NCI-H526 (cell line): ENCODE measurements around the gene DOHH.
"Not testable (repeated sequence)": the region's sequence is repeated elsewhere in the genome, so short reads cannot be mapped to it uniquely, and the experiment has no call there.

Source experiments
- DNase-seq, 2 experiments: peaks; one replicate each; lab custom pipeline; 2025; lab: John Stamatoyannopoulos, UW

DOHH gene

DNA sequence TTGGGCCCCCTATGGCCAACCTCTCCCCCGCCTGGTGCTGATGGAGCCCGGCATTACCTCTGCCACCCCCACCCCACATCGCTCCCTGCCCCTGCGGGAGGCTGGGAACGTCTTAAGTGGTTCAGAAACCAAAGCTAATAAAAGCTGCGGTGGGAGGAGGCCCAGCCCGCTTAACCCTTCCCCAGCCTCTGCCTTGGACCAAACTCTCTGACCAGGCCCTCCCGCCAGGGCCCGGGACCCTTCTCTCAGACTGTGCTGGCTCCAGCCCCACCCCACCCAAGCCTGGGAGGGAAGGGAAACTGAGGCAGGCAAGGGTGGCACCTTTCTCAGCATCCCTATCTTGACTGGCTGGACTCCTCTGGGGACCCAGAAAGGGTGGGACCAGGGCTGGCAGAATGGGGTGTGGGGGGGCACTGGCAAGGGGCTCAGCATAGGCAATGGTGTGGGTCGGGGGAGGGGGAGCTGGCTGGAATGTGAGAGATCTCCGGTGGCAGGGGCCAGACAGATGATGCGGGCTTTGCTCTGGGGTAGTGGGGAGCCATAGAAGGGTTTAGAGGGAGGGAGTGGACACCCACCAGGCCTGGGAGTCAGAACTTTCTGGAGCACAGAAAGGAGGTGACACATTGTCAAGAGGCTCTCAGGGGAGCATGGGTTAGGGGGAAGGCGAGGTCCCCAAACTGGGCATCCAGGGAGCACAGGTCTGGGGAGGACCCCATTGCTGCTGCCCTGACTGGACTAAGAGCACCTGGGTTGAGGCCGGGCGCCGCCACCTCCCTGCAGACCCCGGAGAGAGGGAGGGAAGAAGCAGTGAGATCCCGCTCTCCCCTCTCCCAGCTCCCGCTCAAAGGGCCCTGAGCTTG is 42.0 kb downstream of the DOHH start:
- DNase-seq: no peak

DNA sequence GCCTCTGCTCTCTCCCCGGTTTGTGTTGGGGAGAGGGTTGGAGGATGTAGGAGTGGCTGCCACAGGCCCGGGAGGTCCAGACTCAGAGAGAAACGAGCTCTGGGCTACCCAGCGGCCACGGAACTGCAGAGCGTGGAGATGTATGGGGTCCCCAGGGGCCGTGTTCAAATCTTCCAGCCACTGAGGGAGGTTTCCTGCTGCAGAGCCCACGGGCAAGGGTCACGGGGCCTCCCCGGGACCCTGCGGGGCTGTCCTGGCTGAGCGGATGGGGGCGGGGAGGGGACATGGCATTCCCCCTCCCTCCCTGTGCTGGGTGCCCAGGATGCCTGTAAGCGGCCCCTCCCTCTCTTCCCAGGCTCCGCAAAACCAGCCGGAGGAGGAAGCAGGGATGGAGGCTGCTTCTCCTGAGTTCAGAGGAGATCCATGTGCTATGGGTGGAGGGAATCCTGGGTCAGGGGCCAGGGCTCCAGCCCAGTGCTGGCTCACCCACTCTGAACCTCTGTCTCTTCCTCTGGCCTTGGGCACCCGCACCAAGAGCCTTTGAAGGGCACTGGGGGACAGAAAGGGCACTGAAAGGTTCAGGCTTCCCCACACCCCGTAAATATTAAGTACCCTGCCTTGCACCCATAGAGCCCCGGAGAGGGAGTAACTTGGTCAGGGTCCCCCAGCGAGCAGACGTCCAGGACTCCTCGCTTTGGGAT is 42.8 kb downstream of the DOHH start:
- DNase-seq: no peak

DNA sequence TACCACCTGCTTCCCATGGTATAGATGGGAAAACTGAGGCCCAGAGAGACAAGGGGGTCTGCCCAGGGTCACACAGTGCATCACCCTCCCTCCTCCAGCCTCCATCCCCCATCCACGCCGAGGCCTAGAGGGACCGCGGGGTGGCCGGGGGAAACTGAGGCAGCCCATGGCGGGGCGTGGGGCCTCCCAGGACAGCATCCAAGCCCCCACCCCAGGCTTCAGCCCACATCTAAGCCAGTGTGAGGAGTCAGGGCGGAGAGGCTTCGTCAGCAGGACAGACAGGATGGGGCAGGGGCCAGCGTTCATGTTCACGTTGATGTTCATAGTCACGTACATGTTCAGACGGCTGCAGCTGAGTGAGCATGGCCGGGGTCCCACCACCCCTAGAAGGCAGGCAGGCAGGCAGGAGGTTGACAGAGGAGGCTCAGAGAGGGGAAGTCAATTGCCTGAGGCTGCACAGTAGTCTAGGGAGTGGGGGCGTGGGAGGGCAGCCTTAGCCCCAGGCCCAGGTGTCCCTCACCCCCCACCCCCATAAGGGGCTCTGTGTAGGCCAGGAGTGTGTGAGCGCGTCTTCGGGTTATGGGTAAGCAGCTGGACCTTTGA is 43.4 kb downstream of the DOHH start:
- no peak for DNase-seq

DNA sequence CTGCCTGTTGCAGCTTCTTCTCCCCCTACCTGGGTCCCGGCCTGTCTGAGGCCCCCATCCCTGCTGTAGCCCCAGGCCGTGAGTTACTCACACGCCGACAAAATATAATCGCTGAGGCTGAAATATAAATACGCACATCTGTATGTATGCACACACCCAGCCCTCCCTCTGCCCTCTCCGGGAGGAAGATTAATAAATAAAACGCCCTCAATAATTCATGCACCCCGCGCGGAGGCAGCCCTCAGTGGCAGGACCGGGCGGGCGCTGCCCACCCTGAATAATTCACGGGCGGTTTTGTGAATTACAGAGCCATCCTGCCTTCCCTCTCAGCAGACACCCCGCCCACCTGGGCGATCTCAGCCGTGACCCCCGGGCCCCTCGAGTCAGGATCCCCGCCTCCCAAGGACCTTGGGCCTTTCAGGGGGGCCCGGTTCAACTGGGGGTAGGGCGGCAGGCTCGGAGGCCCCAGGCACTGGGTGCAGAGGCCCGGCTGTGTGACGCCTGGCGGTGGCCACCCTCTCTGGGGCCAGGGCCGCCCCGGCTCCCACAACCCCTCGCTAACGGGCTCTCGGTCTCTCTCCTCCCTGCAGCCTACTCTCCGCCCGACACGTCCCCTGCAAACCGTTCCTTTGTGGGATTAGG is 44.4 kb downstream of the DOHH start:
- DNase-seq: no peak

DNA sequence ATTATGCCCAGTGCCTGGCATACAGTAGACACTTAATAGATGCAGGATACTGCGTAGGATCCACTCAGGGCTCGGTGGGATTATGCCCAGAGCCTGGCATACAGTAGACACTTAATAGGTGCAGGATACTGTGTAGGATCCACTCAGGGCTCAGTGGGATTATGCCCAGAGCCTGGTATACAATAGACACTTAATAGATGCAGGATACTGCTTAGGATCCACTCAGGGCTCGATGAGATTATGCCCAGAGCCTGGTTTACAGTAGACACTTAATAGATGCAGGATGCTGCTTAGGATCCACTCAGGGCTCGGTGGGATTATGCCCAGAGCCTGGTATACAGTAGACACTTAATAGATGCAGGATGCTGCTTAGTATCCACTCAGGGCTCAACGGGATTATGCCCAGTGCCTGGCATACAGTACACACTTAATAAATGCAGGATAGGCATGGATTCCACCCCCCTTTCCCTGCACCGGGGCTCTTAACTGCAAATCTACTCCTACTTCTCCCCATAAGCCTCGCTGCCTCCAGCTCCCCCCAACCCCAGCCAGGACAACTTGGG is 45.0 kb downstream of the DOHH start:
- DNase-seq: no peak

DNA sequence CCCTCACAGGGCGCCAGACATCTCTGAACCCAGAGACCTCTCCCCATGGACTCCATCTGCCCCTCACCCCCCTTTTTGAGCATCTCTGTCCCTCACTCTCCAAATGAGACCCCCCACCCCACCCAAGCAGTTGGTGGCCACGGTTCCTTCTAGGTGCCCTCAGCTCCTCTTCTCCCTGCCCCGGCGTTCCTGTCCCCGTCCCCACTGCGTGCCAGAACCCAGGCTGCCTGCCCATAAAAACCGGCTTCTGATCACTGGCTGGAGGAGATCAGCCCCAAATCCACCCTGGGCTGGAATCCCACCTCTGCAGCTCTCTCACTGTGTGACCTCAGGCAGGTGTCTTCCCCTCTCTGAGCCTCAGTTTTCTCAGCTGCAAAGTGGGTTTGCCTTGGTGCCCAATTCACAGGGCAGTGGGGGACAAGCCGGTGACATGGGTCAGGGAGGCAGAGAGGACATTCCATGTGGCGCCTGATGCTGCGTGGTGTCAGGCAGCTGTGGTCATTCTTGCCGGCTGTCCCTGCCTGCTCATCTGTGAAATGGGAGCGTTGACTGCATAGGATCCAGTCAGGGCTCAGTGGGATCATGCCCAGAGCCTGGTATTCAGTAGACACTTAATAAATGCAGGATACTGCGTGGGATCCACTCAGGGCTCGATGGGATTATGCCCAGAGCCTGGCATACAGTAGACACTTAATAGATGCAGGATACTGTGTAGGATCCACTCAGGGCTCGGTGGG is 45.6 kb downstream of the DOHH start:
- DNase-seq: no peak

DNA sequence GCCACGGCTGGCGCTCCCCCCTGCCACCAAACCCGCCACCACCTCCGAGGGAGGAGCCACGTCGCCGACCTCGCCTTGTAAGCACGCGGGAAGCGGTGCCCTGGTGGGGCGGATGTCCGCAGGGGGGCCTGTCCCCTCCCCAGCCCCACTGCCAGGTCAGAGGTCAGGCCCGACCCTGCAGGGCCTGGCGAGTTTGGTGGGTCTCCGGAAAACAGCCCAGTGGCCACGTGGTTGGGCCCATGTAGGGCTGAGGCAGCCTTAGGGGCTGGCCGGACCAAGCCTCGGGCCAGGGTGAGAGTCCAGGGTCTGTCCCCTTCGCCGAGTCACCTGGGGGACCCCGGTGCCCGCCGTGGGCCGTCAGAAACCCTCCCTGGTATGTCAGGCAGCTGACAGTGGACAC is 46.6 kb downstream of the DOHH start:
- DNase-seq: no peak

DNA sequence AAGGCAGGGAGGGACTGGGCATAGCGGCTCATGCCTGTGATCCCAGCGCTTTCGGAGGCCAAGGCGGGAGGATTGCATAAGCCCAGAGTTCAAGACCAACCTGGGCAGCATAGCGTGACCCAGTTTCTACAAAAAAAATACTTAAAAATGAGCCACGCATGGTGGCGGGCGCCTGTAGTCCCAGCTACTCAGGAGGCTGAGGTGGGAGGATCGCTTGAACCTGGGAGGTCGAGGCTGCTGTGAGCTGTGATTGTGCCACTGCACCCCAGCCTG is 47.6 kb downstream of the DOHH start:
- DNase-seq: not testable (repeated sequence)

DNA sequence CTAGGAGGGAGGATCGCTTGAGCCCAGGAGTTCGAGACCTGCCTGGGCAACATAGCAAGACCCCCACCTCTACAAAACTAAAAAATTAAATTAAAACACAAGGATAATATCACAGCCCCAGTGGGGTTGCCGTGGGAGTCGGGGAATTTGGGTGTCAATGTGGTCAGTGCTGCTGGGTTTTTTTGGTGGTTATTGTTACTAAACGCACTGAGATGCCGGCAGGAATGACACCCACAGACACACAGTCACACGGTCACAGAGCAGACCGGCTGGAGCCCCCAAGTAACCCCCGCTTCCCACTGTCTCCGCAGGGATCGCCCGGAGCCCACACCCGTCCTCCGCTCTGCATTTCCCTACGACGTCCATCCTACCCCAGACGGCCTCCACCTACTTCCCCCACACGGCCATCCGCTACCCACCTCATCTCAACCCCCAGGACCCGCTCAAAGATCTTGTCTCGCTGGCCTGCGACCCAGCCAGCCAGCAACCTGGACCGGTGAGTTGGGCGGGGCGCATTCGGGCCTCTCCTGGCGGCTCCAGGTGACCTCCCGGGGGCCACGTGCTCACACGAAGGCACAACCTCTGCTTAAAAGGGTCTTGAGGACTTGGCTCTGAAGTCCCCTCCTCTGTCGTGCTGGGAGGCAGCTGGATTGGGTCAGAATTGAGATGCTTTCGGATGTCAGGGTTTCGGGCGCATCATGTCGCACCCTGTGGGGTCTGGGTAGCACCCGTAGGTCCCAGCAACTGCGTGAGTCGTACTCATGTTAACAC is 48.1 kb downstream of the DOHH start:
- DNase-seq: no peak

DNA sequence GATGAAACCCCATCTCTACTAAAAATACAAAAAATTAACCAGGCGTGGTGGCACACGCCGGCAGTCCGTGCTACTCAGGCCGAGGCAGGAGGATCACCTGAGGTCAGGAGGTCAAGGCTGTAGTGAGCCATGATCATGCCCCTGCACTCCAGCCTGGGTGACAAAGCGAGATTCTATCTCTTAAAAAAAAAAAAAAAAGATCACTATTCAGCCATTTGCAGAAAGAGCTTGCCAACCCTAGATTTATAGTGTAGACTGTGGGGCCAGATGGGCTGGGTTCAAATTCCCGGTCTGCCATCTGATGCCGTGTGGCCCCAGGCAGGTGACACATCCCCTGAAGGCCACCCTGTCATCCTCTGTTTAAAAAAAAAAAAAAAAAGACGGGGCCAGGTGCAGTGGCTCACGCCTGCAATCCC is 49.0 kb downstream of the DOHH start:
- DNase-seq: no peak

DNA sequence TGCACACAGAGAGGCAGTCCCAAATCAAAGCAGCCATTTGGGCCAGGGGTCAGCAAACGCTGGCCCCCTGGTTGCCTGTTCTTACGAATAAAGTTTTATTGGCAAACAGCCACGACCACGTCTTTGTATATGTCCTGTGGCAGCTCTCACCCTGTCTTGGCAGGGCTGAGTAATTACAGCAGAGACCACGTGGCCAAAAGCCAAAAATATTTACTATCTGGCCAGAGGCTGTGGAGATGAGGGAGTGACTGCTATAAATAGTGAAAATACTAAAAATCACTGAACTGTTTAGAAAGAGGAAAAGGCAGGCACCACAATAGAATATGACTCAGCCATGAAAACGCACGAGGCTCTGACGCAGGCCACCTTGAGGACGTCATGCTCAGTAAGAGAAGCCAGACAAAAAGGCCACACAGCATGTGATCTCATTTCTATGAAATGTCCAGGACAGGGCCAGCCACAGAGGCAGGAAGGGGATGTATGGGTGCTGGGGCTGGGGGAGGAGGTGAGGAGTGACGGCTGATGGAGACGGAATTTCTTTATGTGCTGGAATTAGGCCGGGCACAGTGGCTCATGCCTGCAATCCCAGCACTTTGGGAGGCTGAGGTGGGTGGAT is 49.6 kb downstream of the DOHH start:
- DNase-seq: no peak

DNA sequence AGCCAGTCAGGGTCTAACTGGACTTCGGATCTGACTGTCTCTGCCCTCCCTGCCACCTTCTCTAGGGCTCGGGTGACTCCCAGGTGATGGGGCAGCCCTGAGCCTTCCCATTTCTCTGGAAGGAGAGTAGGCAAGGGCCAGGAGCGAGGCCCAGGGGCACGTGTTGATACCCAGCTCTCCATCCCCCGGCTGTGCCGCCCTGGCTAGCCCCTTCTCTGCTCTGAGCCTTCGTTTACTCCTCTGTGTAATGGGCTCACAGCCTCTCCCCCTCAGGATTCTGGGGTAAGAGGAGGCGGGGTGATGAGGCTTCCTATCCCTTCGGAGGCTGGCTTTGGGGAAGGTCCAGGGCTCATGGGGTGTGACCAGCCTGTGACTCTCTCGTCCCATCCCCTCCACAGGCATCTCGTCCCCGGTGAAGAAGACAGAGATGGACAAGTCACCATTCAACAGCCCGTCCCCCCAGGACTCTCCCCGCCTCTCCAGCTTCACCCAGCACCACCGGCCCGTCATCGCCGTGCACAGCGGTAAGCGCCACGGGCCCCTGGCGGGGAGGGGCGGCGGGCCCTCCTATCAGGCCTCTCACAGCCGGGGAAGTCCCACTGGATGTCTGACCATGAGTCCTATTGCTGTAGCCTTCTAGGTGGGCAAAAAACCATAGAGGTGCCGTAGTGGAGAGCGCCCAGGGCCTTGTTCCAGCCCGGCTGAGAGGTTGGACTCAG is 51.7 kb downstream of the DOHH start:
- no peak for DNase-seq

DNA sequence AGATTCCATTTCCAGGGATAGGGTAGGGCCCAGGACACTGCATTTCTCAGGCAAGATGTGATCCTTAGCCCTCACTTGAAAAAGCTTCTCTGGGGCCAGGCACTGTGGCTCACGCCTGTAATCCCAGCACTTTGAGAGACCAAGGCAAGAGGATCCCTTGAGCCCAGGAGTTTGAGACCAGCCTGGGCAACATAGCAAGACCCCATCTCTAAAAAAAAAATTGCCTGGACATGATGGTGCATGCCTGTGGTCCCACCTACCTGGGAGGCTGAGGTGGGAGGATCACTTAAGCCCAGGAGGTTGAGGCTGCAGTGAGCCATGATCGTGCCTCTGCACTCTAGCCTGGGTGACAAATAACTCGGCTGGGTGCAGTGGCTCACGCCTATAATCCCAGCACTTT is 53.8 kb downstream of the DOHH start:
- DNase-seq: not testable (repeated sequence)

DNA sequence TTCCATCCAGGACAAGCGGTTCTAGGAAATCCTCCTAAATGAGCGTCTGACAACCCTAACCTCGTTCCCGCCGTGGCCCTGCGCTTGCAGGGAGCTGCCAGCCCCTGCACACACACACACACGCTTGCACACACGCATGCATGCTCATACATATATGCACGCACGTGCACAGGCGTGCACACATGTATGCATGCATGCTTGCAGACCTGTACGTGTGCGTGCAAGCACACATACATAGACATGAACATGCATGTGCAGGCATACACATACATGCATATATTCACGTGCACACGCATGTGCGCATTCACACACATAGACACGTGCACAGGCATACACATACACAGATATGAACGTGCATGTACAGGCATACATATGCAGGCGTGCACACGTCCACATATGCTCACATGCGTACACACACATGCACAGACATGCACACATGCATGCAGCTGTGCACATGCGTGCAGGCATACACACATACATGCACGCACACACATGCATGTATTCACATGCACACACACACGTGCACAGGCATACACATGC is 55.7 kb downstream of the DOHH start:
- DNase-seq: no peak

DNA sequence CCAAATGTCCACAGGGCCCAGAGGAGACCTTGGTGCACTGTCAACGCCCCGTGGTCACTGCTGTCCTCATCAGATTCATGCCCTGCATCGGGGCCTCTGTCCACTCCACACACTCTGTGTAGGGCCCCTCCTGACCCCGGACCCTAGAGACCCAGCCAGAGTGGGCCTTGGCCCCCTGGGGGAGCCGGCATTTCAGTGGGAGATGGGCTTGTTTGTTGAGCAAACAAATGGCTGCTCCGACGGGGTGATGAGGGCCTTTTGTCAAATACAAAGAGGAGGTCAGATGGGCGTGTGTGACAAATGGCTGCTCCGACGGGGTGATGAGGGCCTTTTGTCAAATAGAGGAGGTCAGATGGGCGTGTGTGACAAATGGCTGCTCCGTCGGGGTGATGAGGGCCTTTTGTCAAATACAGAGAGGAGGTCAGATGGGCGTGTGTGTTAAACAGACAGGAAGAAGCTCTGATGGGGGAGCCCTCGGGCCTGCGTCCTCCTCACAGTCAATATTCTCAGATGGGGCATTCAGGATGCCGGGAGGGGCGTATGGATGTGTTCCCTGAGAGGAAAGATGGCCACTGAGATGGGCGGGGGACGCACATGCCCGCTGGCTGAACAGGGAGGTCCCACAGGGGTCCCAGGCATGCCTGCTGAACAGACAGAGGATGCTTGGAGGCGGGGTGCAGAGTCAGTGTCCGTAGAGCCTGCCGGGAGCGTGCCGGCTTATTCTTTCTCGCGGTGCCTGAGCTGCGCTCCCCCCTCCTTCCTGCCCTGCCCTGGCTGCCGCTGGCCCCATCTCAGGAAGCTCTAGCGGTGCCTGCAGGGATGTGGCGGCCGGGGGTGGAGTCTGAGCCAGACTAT is 56.4 kb downstream of the DOHH start:
- no peak for DNase-seq

DNA sequence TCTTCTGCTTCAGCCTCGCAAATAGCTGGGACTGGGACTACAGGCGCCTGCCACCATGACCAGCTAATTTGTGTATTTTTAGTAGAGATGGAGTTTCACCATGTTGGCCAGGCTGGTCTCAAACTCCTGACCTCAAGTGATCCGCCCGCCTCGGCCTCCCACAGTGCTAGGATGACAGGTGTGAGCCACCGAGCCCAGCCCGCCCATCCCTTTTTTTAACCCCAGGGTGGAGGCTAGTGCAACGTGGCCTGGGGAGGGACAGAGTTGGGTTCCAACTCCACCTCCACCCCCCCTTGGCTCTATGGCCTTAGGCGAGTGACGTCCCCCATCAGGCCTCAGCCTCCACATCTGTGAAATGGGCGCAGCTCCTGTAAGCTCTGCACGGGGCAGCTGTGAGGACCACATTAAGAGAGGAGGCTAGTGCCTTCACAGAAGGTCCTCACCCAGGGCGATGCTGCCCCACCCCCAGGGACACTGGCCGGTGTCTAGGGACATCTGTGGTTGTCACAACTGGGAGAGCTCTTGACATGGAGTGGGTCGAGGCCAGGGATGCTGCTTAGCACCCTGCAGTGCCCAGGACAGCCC is 57.9 kb downstream of the DOHH start:
- DNase-seq: no peak

DNA sequence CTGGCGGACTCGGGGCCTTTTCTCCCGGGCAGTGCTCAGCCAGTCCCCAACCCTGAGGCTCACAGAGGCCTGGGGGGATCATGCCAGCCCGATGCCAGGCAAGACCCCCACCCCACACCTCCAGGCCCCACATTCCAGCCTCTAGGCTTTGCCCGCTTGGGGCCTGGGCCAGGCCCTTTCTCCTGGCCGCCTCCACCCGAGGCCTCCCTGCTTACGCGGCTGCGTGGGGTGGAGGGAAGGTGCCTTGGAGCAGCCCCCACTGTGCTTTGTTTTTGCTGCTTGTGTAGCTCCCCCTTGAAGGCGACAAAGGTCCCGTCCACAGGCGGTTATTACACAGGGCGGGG is 58.5 kb downstream of the DOHH start:
- no peak for DNase-seq
